ENCODE results near the gene REX1BD.
"Not testable (repeated sequence)": the region's sequence is repeated elsewhere in the genome, so short reads cannot be mapped to it uniquely, and the experiment has no call there.

Gene REX1BD

GRCh38 chr19:18577365-18577914, 11.2 kb upstream of the REX1BD start:
- DNase-seq (ENCODE audit: low read depth) = no peak

GRCh38 chr19:18580311-18580710, 8.3 kb upstream of the REX1BD start:
- DNase-seq (ENCODE audit: low read depth) = no peak

- no peak for DNase-seq (ENCODE audit: low read depth)
Observed at GRCh38 chr19:18586306-18586705, 2.3 kb upstream of the REX1BD start.

- DNase-seq (ENCODE audit: low read depth) = no peak
Observed at GRCh38 chr19:18587561-18587960, 1.0 kb upstream of the REX1BD start.

- DNase-seq (ENCODE audit: low read depth) = no peak
Observed at GRCh38 chr19:18587962-18588610, 512 bp upstream of the REX1BD start.

GRCh38 chr19:18589380-18590272, 1.0 kb downstream of the REX1BD start:
- DNase-seq (ENCODE audit: low read depth) = no peak

- DNase-seq (ENCODE audit: low read depth) = no peak
Observed at GRCh38 chr19:18590273-18591272, 2.0 kb downstream of the REX1BD start.

GRCh38 chr19:18591735-18592385, 3.3 kb downstream of the REX1BD start:
- no peak for DNase-seq (ENCODE audit: low read depth)

- not testable (repeated sequence) for DNase-seq (ENCODE audit: low read depth)
Observed at GRCh38 chr19:18592732-18593131, 4.1 kb downstream of the REX1BD start.

GRCh38 chr19:18593367-18594095, 4.9 kb downstream of the REX1BD start:
- no peak for DNase-seq (ENCODE audit: low read depth)

GRCh38 chr19:18594096-18594823, 5.7 kb downstream of the REX1BD start:
- peak; percentile 67 for DNase-seq (ENCODE audit: low read depth)

- DNase-seq (ENCODE audit: low read depth) = no peak
Observed at GRCh38 chr19:18594824-18595373, 6.3 kb downstream of the REX1BD start.

- no peak for DNase-seq (ENCODE audit: low read depth)
Observed at GRCh38 chr19:18595475-18595874, 6.9 kb downstream of the REX1BD start.

GRCh38 chr19:18596752-18597157, 8.2 kb downstream of the REX1BD start:
- DNase-seq (ENCODE audit: low read depth) = no peak

- DNase-seq (ENCODE audit: low read depth) = no peak
Observed at GRCh38 chr19:18597809-18598660, 9.4 kb downstream of the REX1BD start.

GRCh38 chr19:18599485-18599884, 10.9 kb downstream of the REX1BD start:
- DNase-seq (ENCODE audit: low read depth) = no peak

- DNase-seq (ENCODE audit: low read depth) = not testable (repeated sequence)
Observed at GRCh38 chr19:18600692-18601397, 12.2 kb downstream of the REX1BD start.

GRCh38 chr19:18601875-18602274, 13.3 kb downstream of the REX1BD start:
- no peak for DNase-seq (ENCODE audit: low read depth)
